Stimulated activated CD4-positive, alpha-beta T cell treated with anti-CD3 and anti-CD28 coated beads, Interleukin-4, amount 100 ng/mL, for 48 hours (primary cell): ENCODE data around the gene ZNF793.

ENCODE experiments used
- DNase-seq, 2 donors: peaks; one replicate each; pipeline ENCODE4 v3.0.0-alpha.2; 2020; ENCODE audit warnings: low read depth in 2 of 2

Gene ZNF793

GRCh38 chr19:37565370-37565669 is 58.6 kb downstream of the ZNF793 start:
- no peak for DNase-seq

GRCh38 chr19:37572203-37572602 is 65.5 kb downstream of the ZNF793 start:
- no peak for DNase-seq

- no peak for DNase-seq
These were observed 76.6 kb downstream of the ZNF793 start for GRCh38 chr19:37583340-37583739.
